ENCODE results near the gene HOXC9.

HOXC9 gene

DNA sequence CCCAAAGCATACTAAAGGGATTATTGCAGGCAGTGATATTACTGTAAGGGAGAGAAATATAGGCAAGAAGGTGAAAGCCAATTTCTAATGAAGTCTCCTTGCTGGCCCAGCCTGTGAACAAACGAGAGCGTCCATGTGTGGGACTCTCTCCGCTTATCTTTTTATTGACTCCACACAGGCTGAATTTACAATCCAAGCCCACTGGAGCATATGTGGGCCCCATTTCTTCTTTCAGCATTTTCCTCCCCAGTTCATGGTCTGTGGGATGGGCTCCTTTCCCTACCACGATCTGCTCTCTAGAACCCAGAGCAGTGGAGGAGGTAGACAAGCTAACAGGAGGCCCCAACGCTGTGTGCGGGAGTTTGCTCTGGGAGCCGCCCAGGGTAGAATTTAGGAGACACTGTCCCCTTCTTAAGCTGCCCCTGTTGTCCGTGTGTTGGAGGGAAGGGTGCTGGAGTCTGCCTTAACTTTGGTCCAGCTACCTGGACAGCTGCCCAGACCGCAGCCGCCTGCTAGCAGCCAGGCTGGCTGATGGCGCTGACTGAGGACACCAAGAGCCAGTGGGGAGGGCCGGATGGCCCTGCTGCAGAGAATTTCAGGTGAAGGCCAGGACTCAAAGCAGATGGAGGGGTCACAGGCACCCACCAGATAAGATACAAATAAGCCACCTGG lies 30.2 kb upstream of the HOXC9 start:
- Histone ChIP-seq H3K27me3 (ENCODE audit: control insufficient read depth, insufficient read depth, low read length) (peaks cover 48% of the 10 kb centered on the region), H3K27ac (no peak overlapping the region), H2AFZ (no peak overlapping the region), H3K79me2 (no peaks in the 10 kb centered on the region), H3K4me2 (ENCODE audit: low read length) (no peak overlapping the region), H3K4me1 (no peaks in the 10 kb centered on the region), H3K36me3 (ENCODE audit: control insufficient read depth, insufficient read depth, low read length) (no peaks in the 10 kb centered on the region), H3K4me3 (ENCODE audit: low read depth, low read length) (no peak overlapping the region), H3K9me3 (ENCODE audit: control insufficient read depth, low read length) (no peaks in the 10 kb centered on the region), H3K9ac (no peak overlapping the region)
- TF ChIP-seq, protein P1, sequence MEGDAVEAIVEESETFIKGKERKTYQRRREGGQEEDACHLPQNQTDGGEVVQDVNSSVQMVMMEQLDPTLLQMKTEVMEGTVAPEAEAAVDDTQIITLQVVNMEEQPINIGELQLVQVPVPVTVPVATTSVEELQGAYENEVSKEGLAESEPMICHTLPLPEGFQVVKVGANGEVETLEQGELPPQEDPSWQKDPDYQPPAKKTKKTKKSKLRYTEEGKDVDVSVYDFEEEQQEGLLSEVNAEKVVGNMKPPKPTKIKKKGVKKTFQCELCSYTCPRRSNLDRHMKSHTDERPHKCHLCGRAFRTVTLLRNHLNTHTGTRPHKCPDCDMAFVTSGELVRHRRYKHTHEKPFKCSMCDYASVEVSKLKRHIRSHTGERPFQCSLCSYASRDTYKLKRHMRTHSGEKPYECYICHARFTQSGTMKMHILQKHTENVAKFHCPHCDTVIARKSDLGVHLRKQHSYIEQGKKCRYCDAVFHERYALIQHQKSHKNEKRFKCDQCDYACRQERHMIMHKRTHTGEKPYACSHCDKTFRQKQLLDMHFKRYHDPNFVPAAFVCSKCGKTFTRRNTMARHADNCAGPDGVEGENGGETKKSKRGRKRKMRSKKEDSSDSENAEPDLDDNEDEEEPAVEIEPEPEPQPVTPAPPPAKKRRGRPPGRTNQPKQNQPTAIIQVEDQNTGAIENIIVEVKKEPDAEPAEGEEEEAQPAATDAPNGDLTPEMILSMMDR (IDR thresholded peaks at IDR 0.05) = no peak

DNA sequence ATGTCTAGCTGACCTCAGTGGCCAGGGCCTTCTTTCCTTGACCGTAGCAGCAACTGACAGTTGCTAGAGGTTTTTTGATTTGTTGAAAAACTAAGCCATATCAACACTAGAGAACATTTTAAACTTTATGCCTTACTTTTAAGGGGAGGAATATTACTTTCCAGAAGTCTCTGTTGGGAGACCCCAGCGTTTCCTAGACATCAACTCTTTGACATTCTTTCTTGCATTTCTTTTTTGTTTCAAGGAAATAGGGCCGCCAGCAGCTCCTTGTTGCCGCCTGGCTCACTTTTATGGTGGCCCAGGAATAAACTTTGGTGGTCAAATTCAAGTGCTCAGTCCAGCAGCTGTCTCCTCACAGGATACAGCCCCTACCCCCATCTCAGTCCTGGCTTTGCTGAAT lies 29.5 kb upstream of the HOXC9 start:
- no peak overlapping the region for H3K4me3 ChIP-seq (ENCODE audit: low read depth, low read length)
- H3K27ac ChIP-seq = no peak overlapping the region
- no peaks in the 10 kb centered on the region for H3K4me1 ChIP-seq
- H3K36me3 ChIP-seq (ENCODE audit: control insufficient read depth, insufficient read depth, low read length) = no peaks in the 10 kb centered on the region
- no peak overlapping the region for H3K4me2 ChIP-seq (ENCODE audit: low read length)
- H3K9ac ChIP-seq = no peak overlapping the region
- TF ChIP-seq, protein P1 (IDR thresholded peaks at IDR 0.05) = no peak
- no peaks in the 10 kb centered on the region for H3K79me2 ChIP-seq
- H2AFZ ChIP-seq = no peak overlapping the region
- H3K9me3 ChIP-seq (ENCODE audit: control insufficient read depth, low read length) = no peaks in the 10 kb centered on the region
- H3K27me3 ChIP-seq (ENCODE audit: control insufficient read depth, insufficient read depth, low read length) = peaks cover 48% of the 10 kb centered on the region

DNA sequence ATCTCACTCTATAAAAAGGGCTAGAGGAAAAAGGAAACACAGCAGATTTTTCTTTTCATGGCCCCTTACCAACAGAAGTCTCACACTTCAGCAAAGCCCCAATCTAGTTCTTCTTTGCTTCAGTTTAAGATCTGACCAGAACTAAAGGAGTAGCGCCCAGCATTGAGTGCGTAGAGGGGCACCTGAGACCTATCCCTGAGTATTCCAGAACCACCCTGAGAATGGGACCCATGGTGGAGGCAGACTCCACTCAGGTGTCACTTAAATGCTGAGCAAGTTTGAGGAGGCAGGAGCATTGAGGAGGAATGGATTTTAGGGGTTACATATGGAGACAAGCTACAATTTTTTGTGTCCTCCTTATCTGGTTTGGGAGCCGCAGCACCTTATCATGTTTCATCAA lies 28.8 kb upstream of the HOXC9 start:
- Histone ChIP-seq H3K9ac (no peak overlapping the region), H3K27ac (no peak overlapping the region), H2AFZ (no peak overlapping the region)

DNA sequence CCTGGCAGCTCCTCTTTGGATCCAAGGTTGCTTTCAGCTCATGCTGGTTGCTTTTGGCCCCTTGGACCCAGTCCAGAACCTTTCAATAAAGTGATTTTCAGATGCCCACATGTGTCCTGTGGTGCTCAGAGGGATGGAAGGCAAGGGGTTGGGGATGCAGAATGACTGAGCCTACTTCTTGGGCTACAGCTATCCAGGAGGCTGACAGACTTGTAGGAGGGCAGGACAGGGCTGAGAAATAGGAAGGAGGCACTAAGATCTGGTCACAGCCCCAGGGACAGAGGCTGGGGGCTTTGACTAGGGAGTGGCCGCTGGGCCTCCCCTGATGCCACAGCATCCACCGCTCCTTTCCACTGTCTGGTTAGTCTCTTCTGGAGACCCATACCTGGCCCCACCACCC lies 28.3 kb upstream of the HOXC9 start:
- H3K4me3 ChIP-seq (ENCODE audit: low read depth, low read length) = no peak overlapping the region
- peaks cover 47% of the 10 kb centered on the region for H3K27me3 ChIP-seq (ENCODE audit: control insufficient read depth, insufficient read depth, low read length)
- no peaks in the 10 kb centered on the region for H3K79me2 ChIP-seq
- H2AFZ ChIP-seq = no peak overlapping the region
- H3K27ac ChIP-seq = no peak overlapping the region
- no peaks in the 10 kb centered on the region for H3K36me3 ChIP-seq (ENCODE audit: control insufficient read depth, insufficient read depth, low read length)
- H3K9me3 ChIP-seq (ENCODE audit: control insufficient read depth, low read length) = no peaks in the 10 kb centered on the region
- H3K9ac ChIP-seq = no peak overlapping the region
- TF ChIP-seq, protein P1 (IDR thresholded peaks at IDR 0.05) = no peak
- no peaks in the 10 kb centered on the region for H3K4me1 ChIP-seq
- no peak overlapping the region for H3K4me2 ChIP-seq (ENCODE audit: low read length)

More for the DNA sequence above, 28.8 kb upstream of the HOXC9 start:
- no peak overlapping the region for H3K4me3 ChIP-seq (ENCODE audit: low read depth, low read length)
- no peaks in the 10 kb centered on the region for H3K79me2 ChIP-seq
- TF ChIP-seq, protein P1 (IDR thresholded peaks at IDR 0.05) = no peak
- no peaks in the 10 kb centered on the region for H3K36me3 ChIP-seq (ENCODE audit: control insufficient read depth, insufficient read depth, low read length)
- H3K27me3 ChIP-seq (ENCODE audit: control insufficient read depth, insufficient read depth, low read length) = peaks cover 47% of the 10 kb centered on the region
- no peak overlapping the region for H3K4me2 ChIP-seq (ENCODE audit: low read length)
- no peaks in the 10 kb centered on the region for H3K4me1 ChIP-seq
- H3K9me3 ChIP-seq (ENCODE audit: control insufficient read depth, low read length) = no peaks in the 10 kb centered on the region

DNA sequence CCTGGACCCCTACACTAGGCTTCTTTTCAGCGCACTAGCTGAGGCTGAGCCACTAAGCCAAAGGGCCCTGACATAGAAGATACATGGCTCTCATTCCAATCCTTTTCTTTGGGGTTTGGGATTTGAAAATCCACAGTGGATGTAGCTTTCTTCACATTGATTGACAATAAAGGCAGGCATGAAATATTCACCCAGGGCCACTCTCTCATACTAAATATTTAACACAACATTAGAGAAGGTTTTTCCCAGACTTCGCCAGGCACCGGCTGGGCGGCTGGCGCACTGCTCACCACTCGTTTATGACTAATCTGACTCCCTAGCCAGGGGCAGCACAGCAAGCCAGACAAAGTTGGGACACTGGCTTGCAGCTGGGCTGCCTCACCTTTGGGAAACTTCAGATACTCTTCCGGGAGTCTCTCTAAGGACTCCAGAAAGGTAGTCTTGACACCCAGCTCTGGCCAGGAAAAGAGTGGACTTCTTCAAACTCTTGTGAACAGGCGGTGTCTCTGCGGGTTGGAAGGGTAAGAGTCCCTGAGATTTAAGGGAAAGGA lies 27.7 kb upstream of the HOXC9 start:
- Histone ChIP-seq H3K4me3 (ENCODE audit: low read depth, low read length) (no peak overlapping the region), H3K27ac (no peak overlapping the region), H3K9ac (no peak overlapping the region), H3K9me3 (ENCODE audit: control insufficient read depth, low read length) (no peaks in the 10 kb centered on the region), H3K79me2 (no peaks in the 10 kb centered on the region), H2AFZ (no peak overlapping the region), H3K36me3 (ENCODE audit: control insufficient read depth, insufficient read depth, low read length) (no peaks in the 10 kb centered on the region), H3K27me3 (ENCODE audit: control insufficient read depth, insufficient read depth, low read length) (peaks cover 48% of the 10 kb centered on the region), H3K4me1 (no peaks in the 10 kb centered on the region), H3K4me2 (ENCODE audit: low read length) (no peak overlapping the region)
- TF ChIP-seq, protein P1 (IDR thresholded peaks at IDR 0.05) = no peak
